NB4 (cell line): ENCODE measurements around the gene THPO.

Experiments
- CTCF ChIP-seq: IDR thresholded peaks from one replicate; pipeline ENCODE4 v1.5.1; 2012; ENCODE audit warnings: low read depth, low read length
- MAX ChIP-seq: IDR thresholded peaks from 2 replicates; pipeline ENCODE4 v1.6.1; 2011; ENCODE audit warnings: low read depth, low read length
- MYC ChIP-seq: IDR thresholded peaks from 2 replicates; pipeline ENCODE4 v1.6.1; 2011; ENCODE audit warnings: low read depth, low read length
- POLR2A ChIP-seq: IDR thresholded peaks from 2 replicates; pipeline ENCODE4 v1.6.1; 2011; ENCODE audit warnings: mild to moderate bottlenecking; ENCODE audit not compliant: insufficient read length; ENCODE audit errors: extremely low read depth

GRCh38 chr3:184391266-184391665 is 13.3 kb upstream of the THPO start:
- TF ChIP-seq CTCF (no peak), MAX (no peak), POLR2A (no peak), MYC (no peak)
